K562 (cell line): ENCODE measurements around the gene DPP4. TPM values are rescaled to one million over a fixed set of nuclear protein-coding genes. Genes with fewer than 3 reads are reported as not detected.

Source experiments
- ATAC-seq: fragments of 200-7000 bp; cut with Tn5 transposase; 3 replicates; pipeline ENCODE4 v1.9.1; 2020; ENCODE audit warnings: moderate library complexity
- Bru-seq: library from RNA; stranded (reverse); fragments of 400-500 nt; gene quantifications from one replicate; lab custom pipeline; 2021; lab: Mats Ljungman, UMichigan
- BruChase-seq, 2 experiments: library from RNA; stranded (reverse); fragments of 400-500 nt; gene quantifications; one replicate each; lab custom pipeline; 2021; lab: Mats Ljungman, UMichigan
- BruUV-seq: library from RNA; stranded (reverse); fragments of 400-500 nt; replicated peaks from 2 replicates; lab custom pipeline; 2021; lab: Mats Ljungman, UMichigan
- CTCF ChIA-PET: fragments of 300-600 bp; formaldehyde crosslinking; extraction: SDS; loops from one replicate; lab custom pipeline; 2021; ENCODE audit warnings: low intra/inter-chr PET ratio; lab: Yijun Ruan, JAX
- POLR2A ChIA-PET: fragments of 300-600, 350-650 bp; sonication (Branson Sonifier 250); formaldehyde crosslinking; extraction: SDS; loops from one replicate; lab custom pipeline; 2021; ENCODE audit warnings: antibody characterized with exemption, inconsistent platforms; lab: Yijun Ruan, JAX
- DNase-seq, 4 experiments: peaks; one replicate each; pipeline versions ENCODE4 v3.0.0 to v3.0.0-alpha.2; 2011 to 2018; ENCODE audit warnings: low spot score in 3 of 4, mixed read lengths in 3 of 4; ENCODE audit errors: extremely low read depth in 1 of 4
- FAIRE-seq: peaks from 2 replicates; lab custom pipeline; 2011; peaks lifted over from hg19 to GRCh38; lab: Jason Lieb, UNC
- H2AFZ ChIP-seq: 2 replicates; pipeline ENCODE4 v1.6.0; 2011; ENCODE audit warnings: low read depth, low read length, control low read depth, inconsistent platforms
- H3K27ac ChIP-seq: fragments of 200-600 bp; 3 replicates; pipeline ENCODE4 v1.8.0; 2011; ENCODE audit warnings: low read depth, mild to moderate bottlenecking, control low read depth, inconsistent platforms, low read length, moderate library complexity, mixed read lengths; ENCODE audit errors: extremely low read depth
- H3K27me3 ChIP-seq, 2 experiments: fragments of 300-600 bp in 1 of 2; 2 replicates in 1 of 2; 3 replicates in 1 of 2; pipeline versions ENCODE4 v1.6.0 to v1.8.0; 2011; ENCODE audit warnings: inconsistent platforms in 2 of 2, low read length in 2 of 2, mild to moderate bottlenecking in 1 of 2, mixed read lengths in 1 of 2, moderate library complexity in 1 of 2; ENCODE audit not compliant: control insufficient read depth in 2 of 2, insufficient read depth in 2 of 2
- H3K36me3 ChIP-seq: fragments of 300-600 bp; 3 replicates; pipeline ENCODE4 v1.8.0; 2011; ENCODE audit warnings: mild to moderate bottlenecking, low read length, inconsistent platforms; ENCODE audit not compliant: control insufficient read depth, insufficient read depth
- H3K4me1 ChIP-seq, 2 experiments: fragments of 200-600 bp in 1 of 2; replicated peaks in 1 of 2; 2 replicates in 1 of 2; 3 replicates in 1 of 2; pipeline versions ENCODE4 v1.5.1 to v1.8.0; 2011; ENCODE audit warnings: inconsistent platforms in 2 of 2, low read length in 2 of 2, mild to moderate bottlenecking in 1 of 2, mixed read lengths in 1 of 2, moderate library complexity in 1 of 2; ENCODE audit not compliant: control insufficient read depth in 2 of 2, insufficient read depth in 2 of 2
- H3K4me2 ChIP-seq: 2 replicates; pipeline ENCODE4 v1.6.1; 2011; ENCODE audit warnings: low read length, control low read depth, inconsistent platforms, mixed read lengths; ENCODE audit not compliant: insufficient read depth
- H3K4me3 ChIP-seq: fragments of 200-600 bp; sonication (generic), shearing (Covaris generic); 2 replicates; pipeline ENCODE4 v1.5.1; 2016; ENCODE audit warnings: control low read depth, inconsistent platforms
- H3K79me2 ChIP-seq: fragments of 200-600 bp; 3 replicates; pipeline ENCODE4 v1.8.0; 2011; ENCODE audit warnings: low read length, inconsistent platforms; ENCODE audit not compliant: control insufficient read depth, insufficient read depth
- H3K9ac ChIP-seq, 2 experiments: 2 replicates each; pipeline versions ENCODE4 v1.6.0 to v1.6.1; 2011; ENCODE audit warnings: low read depth in 2 of 2, low read length in 2 of 2, control low read depth in 1 of 2, inconsistent platforms in 1 of 2, mild to moderate bottlenecking in 1 of 2, mixed read lengths in 1 of 2; ENCODE audit not compliant: insufficient read depth in 1 of 2
- H3K9me1 ChIP-seq: one replicate; pipeline ENCODE4 v1.6.0; 2011; ENCODE audit warnings: inconsistent platforms, mild to moderate bottlenecking, low read length, moderate library complexity; ENCODE audit not compliant: control insufficient read depth, insufficient read depth
- H3K9me3 ChIP-seq: replicated peaks from 2 replicates; pipeline ENCODE4 v1.5.1; 2011; ENCODE audit warnings: low read depth, low read length, inconsistent platforms; ENCODE audit not compliant: control insufficient read depth, insufficient read depth
- H4K20me1 ChIP-seq: replicated peaks from 2 replicates; pipeline ENCODE4 v1.6.1; 2011; ENCODE audit warnings: low read length, inconsistent platforms, mixed read lengths; ENCODE audit not compliant: control insufficient read depth, insufficient read depth
- CAMTA2 ChIP-seq: fragments of 250-450 bp; sonication (Bioruptor Pico); conservative IDR thresholded peaks from 2 replicates; pipeline ENCODE4 v1.5.1; 2022
- KHSRP ChIP-seq: fragments of 450-650 bp; IDR thresholded peaks from 2 replicates; pipeline ENCODE4 v1.6.1; 2017
- WGBS: fragments of 100-300 bp; shearing (Covaris generic); methylation state at CpG from one replicate; pipeline ENCODE4 v1.1.6; 2016; ENCODE audit warnings: low coverage, mixed read lengths; ENCODE audit not compliant: insufficient coverage; ENCODE audit errors: missing lambda C conversion rate; 5-methylcytosine and 5-hydroxymethylcytosine counted together
- in situ Hi-C: fragments of 300-500 bp; cut with MboI; formaldehyde crosslinking; loops from 4 replicates; pipeline ENCODE4 v1.15.0; 2018; ENCODE audit warnings: inconsistent platforms, mixed read lengths
- intact Hi-C: fragments of 100-400 bp; cut with micrococcal nuclease; formaldehyde crosslinking; loops from 2 replicates; pipeline ENCODE4 v1.14.2; 2022
- long read RNA-seq, 3 experiments: library from polyadenylated mRNA in 2 of 3; library from RNA in 1 of 3; unstranded in 2 of 3; stranded (forward) in 1 of 3; transcript quantifications; one replicate each; pipeline ENCODE4 v2.0.0, GENCODE V29; 2019 to 2022
- polyA minus RNA-seq, 3 experiments: library from RNA; depleted of rRNA, polyadenylated mRNA; stranded (reverse); fragments of >200 nt; gene quantifications; 2 replicates each; pipeline ENCODE4 v1.2.3, GENCODE V29; 2011
- polyA plus RNA-seq, 8 experiments: library from polyadenylated mRNA; depleted of rRNA in 4 of 8; stranded (reverse) in 5 of 8; unstranded in 3 of 8; fragments of >200 nt; fragmentation: Nextera tagmentation in 2 of 8; fragmentation: Illumina TruSeq in 1 of 8; extraction: Ambion mirVana in 2 of 8; extraction: Trizol in 1 of 8; gene quantifications; 2 replicates each; pipeline versions ENCODE4 v1.2.1 to v1.2.3, GENCODE V29; 2011 to 2014; ENCODE audit warnings: inconsistent platforms in 1 of 8, missing spikeins in 1 of 8
- total RNA-seq, 7 experiments: library from RNA; depleted of rRNA in 6 of 7; stranded (reverse); fragments of >200 nt in 6 of 7; fragmentation: Illumina TruSeq in 2 of 7; extraction: Trizol in 2 of 7; gene quantifications; 2 replicates each; pipeline versions ENCODE4 v1.2.1 to v1.2.3, GENCODE V29; 2011 to 2021; ENCODE audit warnings: low replicate concordance in 1 of 7

DPP4 gene
- total RNA-seq (2011; cell fraction: chromatin; rRNA removed; ENCODE audit: low replicate concordance) = not detected in 2 replicates
- total RNA-seq (2011; cell fraction: nucleolus; rRNA removed) = not detected in 2 replicates
- not detected in 2 replicates for total RNA-seq (2011; cell fraction: nucleoplasm; rRNA removed)
- not detected in 2 replicates for total RNA-seq (2014; rRNA removed)
- not detected in 2 replicates for total RNA-seq (2014; rRNA removed; fragmentation: Illumina TruSeq; extraction: Trizol)
- not detected in 2 replicates for total RNA-seq (2015; rRNA removed; fragmentation: Illumina TruSeq; extraction: Trizol)
- total RNA-seq (2021) = 0.11 and 0.18 TPM in 2 replicates
- not detected in 2 replicates for polyA plus RNA-seq (2011; rRNA removed)
- not detected in 2 replicates for polyA plus RNA-seq (2011; cell fraction: cytosol; rRNA removed)
- not detected in 2 replicates for polyA plus RNA-seq (2011; cell fraction: nucleus; rRNA removed)
- not detected in 2 replicates for polyA plus RNA-seq (2012)
- polyA plus RNA-seq (2014; fragmentation: Illumina TruSeq; extraction: Trizol) = not detected in 2 replicates
- polyA plus RNA-seq (2014; fragmentation: Nextera tagmentation; extraction: Ambion mirVana) = not detected
- polyA plus RNA-seq (2014; rRNA removed) = not detected in 2 replicates
- not detected in 2 replicates for polyA minus RNA-seq (2011; rRNA and poly(A)+ RNA removed)
- polyA minus RNA-seq (2011; cell fraction: cytosol; rRNA and poly(A)+ RNA removed) = not detected in 2 replicates
- not detected in 2 replicates for polyA minus RNA-seq (2011; cell fraction: nucleus; rRNA and poly(A)+ RNA removed)
- Bru-seq, nascent RNA = percentile 6 among the genes with signal in this experiment
- percentile 8 among the genes with signal in this experiment for BruChase-seq, experiment 1, labeled RNA remaining after a 2-hour chase
- BruChase-seq, experiment 2, labeled RNA remaining after a 6-hour chase = percentile 8 among the genes with signal in this experiment
- long read RNA-seq, experiment 1 = 0 reads
- long read RNA-seq, experiment 2 = 0 reads
- long read RNA-seq, experiment 3 = 0 reads

DNA sequence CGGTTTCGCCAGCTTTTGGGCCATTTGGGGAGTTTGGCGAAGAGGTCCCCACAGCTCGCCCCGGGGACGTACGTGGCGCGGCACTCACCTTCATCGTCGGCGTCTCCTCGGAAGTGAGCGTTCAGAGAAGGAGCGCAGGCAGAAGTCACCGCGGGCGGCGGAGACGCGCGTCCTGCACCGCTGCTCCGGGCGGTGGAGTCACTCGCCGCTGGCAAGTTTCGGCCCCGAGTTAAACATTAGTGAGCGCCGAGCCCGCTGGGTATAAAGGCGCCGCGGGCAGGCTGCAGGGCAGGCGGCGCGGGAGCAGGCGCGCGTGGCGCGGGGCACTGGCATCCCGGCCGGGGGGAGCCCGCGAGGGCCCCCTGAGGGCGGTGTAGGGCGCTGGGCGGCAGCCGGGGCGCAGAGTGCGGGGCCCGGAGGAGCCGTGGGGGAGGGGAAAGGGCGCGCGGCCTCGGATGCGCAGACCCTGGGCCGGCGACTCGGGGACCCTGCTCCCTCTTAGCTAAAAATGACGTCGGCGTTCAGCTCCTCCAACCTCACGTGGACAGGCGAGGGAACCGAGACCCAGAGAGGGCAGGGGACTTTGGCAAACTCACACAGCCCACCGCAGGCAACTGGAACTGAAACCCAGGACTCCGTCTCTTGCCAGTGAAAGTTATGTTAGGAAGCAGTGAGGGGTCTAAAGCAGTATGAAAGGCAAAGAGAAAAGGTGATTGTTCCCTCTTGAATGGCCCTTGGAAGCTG, at the start of gene DPP4:
DPP4 (minus strand) TSS at position 328 of the 744 bp plus-strand sequence; CDS start at position 94, 234 bp downstream.
- H3K4me3 ChIP-seq = no peak within 1 kb of the TSS
- no peaks in the 10 kb centered on the region for H3K36me3 ChIP-seq
- no peak for ATAC-seq
- no peaks in the 10 kb centered on the region for H3K79me2 ChIP-seq
- TF ChIP-seq KHSRP (no peak), CAMTA2 (CRISPR knock-in tag) (no peak)
- 7% methylated on average over 50 of the region's 71 CpGs for WGBS
- no peaks in the 10 kb centered on the region for H3K9me1 ChIP-seq
- H3K4me2 ChIP-seq = no peak within 1 kb of the TSS
- FAIRE-seq = no peak
- DNase-seq = no peak
- in situ Hi-C loops (no loop called here), intact Hi-C loops (no loop called here)
- H3K4me1 ChIP-seq = no peaks in the 10 kb centered on the region
- no peaks in the 10 kb centered on the region; the same call in 1 of the 2 replicates for H3K9me3 ChIP-seq
- no peaks in the 10 kb centered on the region for H4K20me1 ChIP-seq
- H3K27ac ChIP-seq = no peak within 1 kb of the TSS
- H2AFZ ChIP-seq = no peak within 1 kb of the TSS
- H3K9ac ChIP-seq = no peak within 1 kb of the TSS
- CTCF ChIA-PET = no interaction called here
- BruUV-seq = no TSS peak
- POLR2A ChIA-PET = no interaction called here
- H3K27me3 ChIP-seq = 0 out of 5 replicates have a peak, but pooled peaks cover 0 to 9% of the 10 kb centered on the region in 2 experiments
